ENCODE results near the gene IFT172.

DNA sequence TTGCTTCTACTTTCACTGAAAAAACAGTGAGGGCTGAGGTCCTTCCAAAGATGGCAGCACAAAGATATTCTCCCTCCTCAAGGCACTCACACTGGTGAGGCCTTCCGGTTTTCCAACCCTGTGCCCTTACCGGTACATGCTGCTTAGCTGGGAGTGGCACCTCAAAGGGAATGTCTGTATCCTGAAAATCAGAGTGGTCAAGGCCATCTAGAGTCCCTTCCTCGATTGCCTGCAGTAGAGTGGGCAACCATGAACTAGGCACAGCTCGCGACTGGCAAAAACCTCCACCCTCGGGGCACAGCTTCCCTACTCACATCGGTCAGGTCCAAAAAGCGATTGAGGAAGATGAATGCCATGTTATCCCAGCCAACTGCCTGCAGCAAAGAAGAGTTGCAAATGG, 43.9 kb downstream of the IFT172 start:
- TF ChIP-seq POLR2A (IDR thresholded peaks at IDR 0.05; ENCODE audit: low read depth) = no peak
- TF ChIP-seq, protein P1, sequence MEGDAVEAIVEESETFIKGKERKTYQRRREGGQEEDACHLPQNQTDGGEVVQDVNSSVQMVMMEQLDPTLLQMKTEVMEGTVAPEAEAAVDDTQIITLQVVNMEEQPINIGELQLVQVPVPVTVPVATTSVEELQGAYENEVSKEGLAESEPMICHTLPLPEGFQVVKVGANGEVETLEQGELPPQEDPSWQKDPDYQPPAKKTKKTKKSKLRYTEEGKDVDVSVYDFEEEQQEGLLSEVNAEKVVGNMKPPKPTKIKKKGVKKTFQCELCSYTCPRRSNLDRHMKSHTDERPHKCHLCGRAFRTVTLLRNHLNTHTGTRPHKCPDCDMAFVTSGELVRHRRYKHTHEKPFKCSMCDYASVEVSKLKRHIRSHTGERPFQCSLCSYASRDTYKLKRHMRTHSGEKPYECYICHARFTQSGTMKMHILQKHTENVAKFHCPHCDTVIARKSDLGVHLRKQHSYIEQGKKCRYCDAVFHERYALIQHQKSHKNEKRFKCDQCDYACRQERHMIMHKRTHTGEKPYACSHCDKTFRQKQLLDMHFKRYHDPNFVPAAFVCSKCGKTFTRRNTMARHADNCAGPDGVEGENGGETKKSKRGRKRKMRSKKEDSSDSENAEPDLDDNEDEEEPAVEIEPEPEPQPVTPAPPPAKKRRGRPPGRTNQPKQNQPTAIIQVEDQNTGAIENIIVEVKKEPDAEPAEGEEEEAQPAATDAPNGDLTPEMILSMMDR (IDR thresholded peaks at IDR 0.05) = no peak

All from esophagus muscularis mucosa (tissue), 3 donors.